ENCODE measurements around the gene CRELD1.
"Not testable (repeated sequence)": the region's sequence is repeated elsewhere in the genome, so short reads cannot be mapped to it uniquely, and the experiment has no call there.

Gene CRELD1

DNA sequence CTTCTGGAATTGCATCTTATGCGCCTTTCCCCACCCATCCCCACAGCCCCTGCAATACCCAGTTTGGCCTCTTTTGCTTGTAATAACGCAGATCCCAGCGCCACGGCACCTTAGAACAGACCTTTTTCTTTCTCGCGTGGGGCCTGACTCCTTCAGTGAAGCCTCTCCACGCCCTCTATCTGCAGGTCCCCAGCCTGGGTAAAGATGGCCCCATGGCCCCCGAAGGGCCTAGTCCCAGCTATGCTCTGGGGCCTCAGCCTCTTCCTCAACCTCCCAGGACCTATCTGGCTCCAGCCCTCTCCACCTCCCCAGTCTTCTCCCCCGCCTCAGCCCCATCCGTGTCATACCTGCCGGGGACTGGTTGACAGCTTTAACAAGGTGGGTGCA lies 594 bp downstream of the CRELD1 start:
- Mint-ChIP-seq H3K27me3 (no peaks in the 10 kb centered on the region), H3K4me1 (ENCODE audit: low read depth) (peaks cover 40% of the 10 kb centered on the region), H3K27ac (peak overlapping the region; percentile 99), H3K4me3 (peak overlapping the region; percentile 99), H3K36me3 (ENCODE audit: low read depth) (peaks cover 76% of the 10 kb centered on the region), H3K9me3 (no peaks in the 10 kb centered on the region)
- intact Hi-C loops (cut with micrococcal nuclease), result loop anchor here (5.0 to 10.0 kb wide), 3 partner anchors 91 to 291 kb away; partner anchors contain the start of genes FANCD2 and RPUSD3

DNA sequence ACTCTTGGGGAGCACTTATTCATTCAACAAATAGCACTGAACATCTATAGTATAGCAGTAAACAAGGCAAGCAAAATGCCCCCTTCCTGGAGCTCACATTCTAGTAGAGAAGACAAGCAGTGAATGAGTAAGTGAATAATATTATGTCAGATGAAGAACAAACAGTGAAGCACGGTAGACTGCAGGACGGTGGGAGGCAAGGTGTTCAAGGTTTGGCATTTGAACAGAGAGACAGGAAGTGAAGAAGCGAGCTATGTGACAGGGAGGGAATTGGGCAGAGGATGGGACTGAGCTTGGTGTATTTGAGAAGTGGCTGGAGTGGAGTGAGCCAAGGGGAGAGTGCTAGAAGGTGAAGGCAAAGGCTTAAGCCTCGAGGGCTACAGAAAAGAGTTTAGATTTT lies 1.4 kb downstream of the CRELD1 start:
- H3K9me3 Mint-ChIP-seq, result no peaks in the 10 kb centered on the region
- H3K27me3 Mint-ChIP-seq, result no peaks in the 10 kb centered on the region
- peaks cover 40% of the 10 kb centered on the region for H3K4me1 Mint-ChIP-seq (ENCODE audit: low read depth)
- intact Hi-C loops (cut with micrococcal nuclease), result loop anchor here (5.0 to 10.0 kb wide), 3 partner anchors 90 to 290 kb away; partner anchors contain the start of genes FANCD2 and RPUSD3
- H3K36me3 Mint-ChIP-seq (ENCODE audit: low read depth), result peaks cover 77% of the 10 kb centered on the region
- peak overlapping the region; percentile 99 for H3K27ac Mint-ChIP-seq
- peak overlapping the region; percentile 99 for H3K4me3 Mint-ChIP-seq

- Mint-ChIP-seq H3K4me1 (ENCODE audit: low read depth) (peaks cover 40% of the 10 kb centered on the region), H3K4me3 (no peak overlapping the region), H3K36me3 (ENCODE audit: low read depth) (peaks cover 77% of the 10 kb centered on the region), H3K27ac (no peak overlapping the region), H3K27me3 (no peaks in the 10 kb centered on the region), H3K9me3 (no peaks in the 10 kb centered on the region)
- intact Hi-C loops (cut with micrococcal nuclease), result loop anchor here (10.0 kb wide), 2 partner anchors 89 to 289 kb away; partner anchors contain the start of gene FANCD2
Measured at GRCh38 chr3:9935966-9936510, 2.4 kb downstream of the CRELD1 start.

- Mint-ChIP-seq H3K36me3 (ENCODE audit: low read depth) (peaks cover 87% of the 10 kb centered on the region), H3K4me3 (no peak overlapping the region), H3K27me3 (no peaks in the 10 kb centered on the region), H3K27ac (no peak overlapping the region), H3K4me1 (ENCODE audit: low read depth) (peaks cover 29% of the 10 kb centered on the region), H3K9me3 (no peaks in the 10 kb centered on the region)
- intact Hi-C loops (cut with micrococcal nuclease), result loop anchor here (10.0 kb wide), 2 partner anchors 87 to 287 kb away; partner anchors contain the start of gene FANCD2
Measured at GRCh38 chr3:9937486-9938238, 4.0 kb downstream of the CRELD1 start.

- no peak overlapping the region for H3K27ac Mint-ChIP-seq
- intact Hi-C loops (cut with micrococcal nuclease), result loop anchor here (10.0 kb wide), 2 partner anchors 86 to 286 kb away; partner anchors contain the start of gene FANCD2
- peaks cover 24% of the 10 kb centered on the region for H3K4me1 Mint-ChIP-seq (ENCODE audit: low read depth)
- no peaks in the 10 kb centered on the region for H3K27me3 Mint-ChIP-seq
- H3K36me3 Mint-ChIP-seq (ENCODE audit: low read depth), result peaks cover 87% of the 10 kb centered on the region
- no peak overlapping the region for H3K4me3 Mint-ChIP-seq
- H3K9me3 Mint-ChIP-seq, result no peaks in the 10 kb centered on the region
Measured at GRCh38 chr3:9938966-9939365, 5.3 kb downstream of the CRELD1 start.

- intact Hi-C loops (cut with micrococcal nuclease), result loop anchor here (10.0 kb wide), 2 partner anchors 85 to 285 kb away; partner anchors contain the start of gene FANCD2
- Mint-ChIP-seq H3K36me3 (ENCODE audit: low read depth) (peaks cover 88% of the 10 kb centered on the region), H3K4me1 (ENCODE audit: low read depth) (peaks cover 14% of the 10 kb centered on the region)
- H3K27me3 Mint-ChIP-seq, H3K4me3 Mint-ChIP-seq, H3K27ac Mint-ChIP-seq, H3K9me3 Mint-ChIP-seq: not testable (repeated sequence)
Measured at GRCh38 chr3:9939906-9940305, 6.3 kb downstream of the CRELD1 start.

GRCh38 chr3:9940746-9941145 lies 7.1 kb downstream of the CRELD1 start:
- Mint-ChIP-seq H3K36me3 (ENCODE audit: low read depth) (peaks cover 84% of the 10 kb centered on the region), H3K4me3 (no peak overlapping the region), H3K4me1 (ENCODE audit: low read depth) (peaks cover 6% of the 10 kb centered on the region), H3K9me3 (no peaks in the 10 kb centered on the region), H3K27ac (no peak overlapping the region), H3K27me3 (no peaks in the 10 kb centered on the region)
- intact Hi-C loops (cut with micrococcal nuclease), result no loop called here

- intact Hi-C loops (cut with micrococcal nuclease), result no loop called here
- peaks cover 3% of the 10 kb centered on the region for H3K27me3 Mint-ChIP-seq
- no peak overlapping the region for H3K27ac Mint-ChIP-seq
- no peaks in the 10 kb centered on the region for H3K9me3 Mint-ChIP-seq
- H3K4me1 Mint-ChIP-seq (ENCODE audit: low read depth), result peaks cover 6% of the 10 kb centered on the region
- peaks cover 79% of the 10 kb centered on the region for H3K36me3 Mint-ChIP-seq (ENCODE audit: low read depth)
- no peak overlapping the region for H3K4me3 Mint-ChIP-seq
Measured at GRCh38 chr3:9942164-9942563, 8.5 kb downstream of the CRELD1 start.

GRCh38 chr3:9942934-9943690 lies 9.5 kb downstream of the CRELD1 start:
- intact Hi-C loops (cut with micrococcal nuclease), result no loop called here
- peaks cover 3% of the 10 kb centered on the region for H3K27me3 Mint-ChIP-seq
- no peaks in the 10 kb centered on the region for H3K9me3 Mint-ChIP-seq
- H3K36me3 Mint-ChIP-seq (ENCODE audit: low read depth), result peaks cover 69% of the 10 kb centered on the region
- no peak overlapping the region for H3K4me3 Mint-ChIP-seq
- H3K27ac Mint-ChIP-seq, result no peak overlapping the region
- peaks cover 6% of the 10 kb centered on the region for H3K4me1 Mint-ChIP-seq (ENCODE audit: low read depth)

DNA sequence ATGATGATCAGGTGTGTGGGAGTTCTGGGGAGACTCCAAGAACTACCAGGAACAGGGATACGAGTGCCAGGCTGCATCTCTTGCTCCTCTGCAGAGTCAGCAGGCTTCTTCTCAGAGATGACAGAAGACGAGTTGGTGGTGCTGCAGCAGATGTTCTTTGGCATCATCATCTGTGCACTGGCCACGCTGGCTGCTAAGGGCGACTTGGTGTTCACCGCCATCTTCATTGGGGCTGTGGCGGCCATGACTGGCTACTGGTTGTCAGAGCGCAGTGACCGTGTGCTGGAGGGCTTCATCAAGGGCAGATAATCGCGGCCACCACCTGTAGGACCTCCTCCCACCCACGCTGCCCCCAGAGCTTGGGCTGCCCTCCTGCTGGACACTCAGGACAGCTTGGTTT lies 10.6 kb downstream of the CRELD1 start:
- no peak overlapping the region for H3K4me3 Mint-ChIP-seq
- no peaks in the 10 kb centered on the region for H3K9me3 Mint-ChIP-seq
- H3K36me3 Mint-ChIP-seq (ENCODE audit: low read depth), result peaks cover 62% of the 10 kb centered on the region
- H3K4me1 Mint-ChIP-seq (ENCODE audit: low read depth), result peaks cover 6% of the 10 kb centered on the region
- peaks cover 3% of the 10 kb centered on the region for H3K27me3 Mint-ChIP-seq
- intact Hi-C loops (cut with micrococcal nuclease), result no loop called here
- H3K27ac Mint-ChIP-seq, result no peak overlapping the region

- peaks cover 6% of the 10 kb centered on the region for H3K4me1 Mint-ChIP-seq (ENCODE audit: low read depth)
- peak overlapping the region; percentile 11 for H3K4me3 Mint-ChIP-seq
- H3K27me3 Mint-ChIP-seq, result peaks cover 5% of the 10 kb centered on the region
- peaks cover 55% of the 10 kb centered on the region for H3K36me3 Mint-ChIP-seq (ENCODE audit: low read depth)
- intact Hi-C loops (cut with micrococcal nuclease), result no loop called here
- no peak overlapping the region for H3K27ac Mint-ChIP-seq
- no peaks in the 10 kb centered on the region for H3K9me3 Mint-ChIP-seq
Measured at GRCh38 chr3:9945358-9945757, 11.7 kb downstream of the CRELD1 start.

DNA sequence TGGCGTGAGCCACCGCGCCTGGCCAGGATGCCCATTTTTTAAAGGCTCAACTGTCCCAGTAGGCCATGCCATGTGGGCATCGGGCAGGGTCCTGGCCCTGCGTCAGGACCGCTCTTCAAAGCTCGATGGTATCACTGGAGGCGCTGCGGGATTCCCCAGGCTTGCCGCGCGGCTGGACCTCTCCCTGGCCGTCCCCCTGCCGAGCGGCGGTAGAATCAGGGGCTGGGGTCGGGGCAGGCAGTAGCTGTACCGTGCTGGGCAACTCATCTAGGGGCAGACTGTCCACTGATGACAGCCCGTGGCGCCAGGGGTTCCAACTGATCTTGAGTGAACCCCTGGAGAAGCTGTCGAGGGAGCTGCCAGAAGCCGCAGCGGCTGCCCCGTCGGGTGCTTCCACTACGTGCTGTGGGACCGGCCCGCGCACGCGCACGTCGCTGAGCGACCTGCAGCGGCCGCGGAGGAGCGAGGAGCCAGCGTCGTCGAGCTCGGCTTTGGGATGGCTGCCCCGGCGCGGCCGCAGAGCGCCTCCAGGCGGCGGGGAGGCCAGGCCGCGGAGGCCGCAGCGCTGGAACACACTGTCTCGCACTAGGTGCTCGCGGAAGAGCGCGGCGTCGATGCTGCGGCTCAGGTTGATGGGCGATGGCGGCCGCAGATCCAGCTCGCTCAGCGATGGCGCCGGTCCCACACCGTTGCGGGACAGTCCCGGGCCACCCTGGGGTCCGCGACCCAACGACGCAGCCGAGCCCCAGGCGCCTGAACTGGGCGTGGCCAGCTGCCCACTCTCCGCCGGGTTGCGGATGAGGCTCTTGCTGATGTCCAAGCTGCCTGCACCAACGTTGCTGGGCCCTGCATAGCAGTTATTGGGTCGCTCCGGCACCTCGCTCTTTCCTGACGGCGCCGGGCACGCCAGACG lies 12.7 kb downstream of the CRELD1 start:
- peak overlapping the region; percentile 88 for H3K27ac Mint-ChIP-seq
- no peaks in the 10 kb centered on the region for H3K9me3 Mint-ChIP-seq
- peaks cover 13% of the 10 kb centered on the region for H3K27me3 Mint-ChIP-seq
- peak overlapping the region; percentile 81 for H3K4me3 Mint-ChIP-seq
- intact Hi-C loops (cut with micrococcal nuclease), result loop anchor here (2.0 kb wide), 1 partner anchor 14 kb away; the partner anchor contains the start of gene CRELD1
- peaks cover 44% of the 10 kb centered on the region for H3K36me3 Mint-ChIP-seq (ENCODE audit: low read depth)
- peaks cover 11% of the 10 kb centered on the region for H3K4me1 Mint-ChIP-seq (ENCODE audit: low read depth)
